ENCODE results near the gene BDKRB2.

The BDKRB2 gene

DNA sequence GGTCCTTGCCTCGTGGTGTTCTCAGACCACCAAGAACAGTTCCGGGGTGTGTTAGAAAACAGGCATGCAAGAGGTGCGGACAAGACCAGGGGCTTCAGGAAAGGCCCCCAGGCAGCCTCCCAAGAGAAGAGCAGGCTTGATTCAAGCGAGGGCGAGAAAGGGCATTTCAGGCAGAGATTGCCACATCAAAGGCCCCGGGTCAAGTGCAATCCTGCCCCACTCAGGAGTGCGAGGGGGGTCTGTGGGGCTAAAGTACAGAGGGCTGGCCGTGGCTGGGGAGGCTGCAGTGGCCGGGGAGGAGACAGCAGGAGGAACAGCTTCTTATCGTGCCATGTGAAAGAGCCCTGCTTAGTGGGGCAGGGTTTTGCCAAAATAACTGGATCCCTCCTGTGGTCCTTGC, 2.7 kb upstream of the BDKRB2 start:
- no peak for DNase-seq

DNA sequence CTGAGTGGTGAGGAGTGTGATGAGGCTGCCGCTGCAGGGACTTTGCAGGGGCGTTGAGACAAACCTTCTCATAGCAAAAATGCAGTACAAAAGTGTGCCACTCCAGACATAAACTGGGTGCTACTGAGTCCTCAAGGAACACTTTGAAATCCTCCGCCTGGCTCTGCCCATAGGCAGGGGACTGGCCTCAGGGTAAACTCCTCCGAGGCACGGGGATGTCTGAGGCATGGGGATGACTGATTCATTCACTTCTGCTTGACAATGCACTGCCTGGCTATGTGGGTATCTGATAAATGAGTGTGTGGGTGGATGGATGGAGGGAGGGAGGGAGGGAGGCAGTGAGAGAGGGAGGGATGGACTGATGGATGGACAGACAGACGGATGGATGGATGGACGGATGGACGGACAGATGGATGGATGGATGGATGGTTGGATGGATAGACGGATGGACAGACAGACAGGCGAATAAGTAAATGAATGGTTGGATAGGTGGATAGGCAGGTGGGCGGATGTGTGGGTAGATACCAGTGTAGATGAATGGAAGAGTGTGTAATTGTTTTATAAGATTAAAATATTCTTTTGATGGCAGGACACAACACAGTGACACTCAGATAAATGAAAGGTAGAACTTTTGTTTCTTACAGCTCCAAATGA, 2.1 kb upstream of the BDKRB2 start:
- no peak for DNase-seq

DNA sequence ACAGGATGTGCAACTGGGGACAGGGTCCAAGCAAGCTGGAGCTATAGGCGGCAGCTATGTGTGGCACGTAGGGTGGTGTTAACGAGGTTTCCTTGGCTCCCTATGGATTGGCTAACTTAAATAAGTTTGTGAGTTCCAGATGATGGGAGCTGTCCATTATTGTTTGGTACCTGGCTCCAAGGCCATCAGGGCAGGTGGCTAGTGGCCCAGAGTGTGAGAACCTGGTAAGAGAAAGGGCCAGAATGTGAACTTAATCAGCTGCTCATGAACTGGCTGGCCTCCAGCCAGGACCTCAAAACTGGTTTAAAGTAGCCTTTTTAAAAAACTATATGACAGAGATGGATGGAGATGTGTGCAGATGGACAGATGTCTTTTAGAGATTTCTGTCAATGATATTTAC, 1.5 kb upstream of the BDKRB2 start:
- DNase-seq: no peak

DNA sequence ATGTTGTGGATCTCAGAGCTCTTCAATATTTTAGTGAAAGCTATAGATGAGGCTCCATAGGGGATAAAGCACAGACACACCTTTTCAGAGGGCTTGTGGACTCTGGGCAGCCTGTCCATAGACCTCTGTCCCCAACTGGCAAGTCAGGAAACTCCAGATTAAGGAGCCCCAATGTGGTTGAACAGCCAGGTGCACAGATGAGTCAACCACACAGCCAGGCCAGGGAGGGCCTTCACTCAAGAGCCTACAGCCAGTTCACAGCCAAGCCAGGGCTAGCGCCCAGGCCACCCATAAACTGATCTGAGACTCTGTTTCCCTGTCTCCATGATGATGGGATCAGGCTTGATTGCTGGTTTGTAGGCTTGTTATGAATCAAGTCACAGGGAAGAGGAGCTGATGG, 1.0 kb upstream of the BDKRB2 start:
- DNase-seq: no peak

DNA sequence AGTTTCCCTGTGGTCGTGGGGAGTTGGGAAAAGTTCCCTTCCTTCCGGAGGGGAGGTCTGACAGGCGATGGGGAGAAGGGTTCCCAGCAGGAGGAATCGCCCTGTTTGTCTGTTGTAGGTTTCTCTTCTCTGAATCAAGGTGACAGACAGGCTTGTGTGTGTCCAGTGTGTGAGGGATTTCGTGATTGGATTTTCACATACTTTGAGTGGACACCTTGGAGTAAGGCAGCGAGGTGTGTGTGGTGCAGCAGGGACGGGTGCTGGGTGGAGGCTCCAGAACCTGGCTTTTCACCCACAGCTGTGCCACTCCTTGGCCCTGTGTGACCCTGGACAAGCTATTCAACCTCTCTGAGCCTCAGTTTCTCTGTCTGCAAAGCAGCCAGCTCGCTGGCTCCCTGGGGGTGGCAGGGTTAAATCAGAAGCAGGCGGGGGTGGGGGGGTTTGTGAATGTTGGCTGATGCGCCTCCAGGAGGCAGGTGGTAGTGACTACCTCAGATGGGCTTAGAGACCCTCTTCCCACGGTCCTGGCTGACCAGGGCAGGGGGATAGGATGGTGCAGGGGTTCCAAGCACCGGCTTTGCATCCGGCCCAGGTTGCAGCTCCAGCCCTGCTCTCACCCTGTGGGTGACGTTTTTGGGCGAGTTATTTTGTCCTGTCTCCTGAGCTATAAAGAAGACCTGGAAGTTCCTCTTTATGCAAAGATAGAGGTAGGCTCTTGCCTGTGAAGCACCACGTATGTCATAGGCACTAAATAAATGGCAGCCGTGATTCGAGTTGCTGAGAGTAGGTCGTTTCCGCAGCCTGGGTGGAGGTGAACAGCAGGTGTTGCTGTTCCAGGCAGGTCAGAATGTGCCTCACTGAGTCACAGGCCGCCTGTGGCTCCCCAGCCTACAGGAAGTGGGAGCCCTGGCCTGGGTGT, 679 bp downstream of the BDKRB2 start:
- no peak for DNase-seq

DNA sequence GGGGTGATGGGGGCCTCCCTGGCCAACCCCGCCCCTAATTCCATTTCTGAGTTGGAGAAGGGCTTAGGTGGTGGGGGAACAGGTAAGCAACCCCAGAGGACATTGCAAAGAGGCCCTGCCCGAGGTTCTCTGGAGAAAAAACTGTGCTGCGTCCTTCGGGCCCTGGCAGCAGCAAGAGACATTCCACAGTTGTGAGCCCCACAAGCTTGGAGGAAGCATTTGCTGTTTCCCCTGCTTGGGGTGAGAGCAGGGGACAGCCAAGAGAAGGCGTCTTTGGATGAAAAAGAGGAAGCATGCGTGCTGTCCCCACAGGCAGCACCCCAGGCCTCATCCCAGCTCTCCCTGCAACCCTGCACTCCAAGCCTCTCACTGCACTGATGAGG, 1.3 kb downstream of the BDKRB2 start:
- no peak for DNase-seq

DNA sequence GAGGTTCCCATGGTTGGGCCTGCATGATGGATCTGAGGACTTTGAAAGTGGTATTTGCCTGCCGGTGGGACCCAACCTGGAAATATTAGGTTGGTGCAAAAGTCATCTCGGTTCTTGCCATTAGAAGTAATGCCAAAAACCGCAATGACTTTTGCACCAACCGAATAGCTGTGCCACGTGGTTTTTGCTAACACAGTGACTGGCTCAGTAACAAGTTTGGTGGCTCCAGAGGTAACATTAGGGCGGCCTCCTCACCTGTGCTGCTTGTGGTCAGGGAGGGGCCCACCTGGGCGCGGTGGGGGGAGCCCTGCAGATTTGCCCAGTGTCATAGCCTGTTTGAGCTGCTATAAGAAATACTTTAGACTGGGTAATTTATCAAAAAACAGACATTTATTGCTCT, 1.8 kb downstream of the BDKRB2 start:
- DNase-seq: no peak

DNA sequence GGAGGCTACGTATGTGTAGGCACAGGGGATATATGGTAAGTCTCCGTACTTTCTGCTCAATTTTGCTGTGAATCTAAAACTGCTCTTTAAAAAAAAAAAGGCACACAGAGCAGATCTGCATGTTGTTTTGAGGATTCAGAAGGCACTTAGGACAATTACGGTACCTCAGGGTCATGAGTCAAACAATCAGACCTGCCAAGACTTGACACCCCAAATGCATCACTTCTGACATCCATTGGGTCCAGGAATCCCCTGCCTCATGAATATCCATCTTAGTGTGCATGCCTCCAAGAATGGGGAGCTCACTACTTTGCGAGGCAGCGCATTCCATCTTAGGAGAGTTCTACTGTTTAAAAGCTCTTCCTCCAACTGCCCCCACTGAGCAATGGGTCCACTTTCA, 3.0 kb downstream of the BDKRB2 start:
- no peak for DNase-seq

DNA sequence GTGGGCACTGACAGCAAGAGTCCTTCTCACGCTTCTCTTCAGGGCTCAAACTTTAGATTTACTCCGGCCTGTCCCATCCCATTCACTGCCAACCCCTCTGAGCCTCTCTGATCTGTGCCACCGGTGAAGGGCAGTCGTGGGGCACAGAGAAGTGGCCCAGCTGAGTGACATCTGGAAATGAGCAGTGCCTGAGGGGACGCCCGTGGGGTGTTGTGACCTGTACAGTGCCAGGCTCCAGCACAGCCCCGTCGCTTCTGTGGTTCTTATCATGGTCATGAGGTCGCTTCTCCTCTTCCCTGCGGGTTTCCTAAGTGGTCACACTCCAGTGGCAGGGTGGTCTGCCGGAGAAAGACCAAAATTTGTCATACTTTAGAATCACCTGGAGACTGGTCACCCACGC, 4.1 kb downstream of the BDKRB2 start:
- no peak for DNase-seq

DNA sequence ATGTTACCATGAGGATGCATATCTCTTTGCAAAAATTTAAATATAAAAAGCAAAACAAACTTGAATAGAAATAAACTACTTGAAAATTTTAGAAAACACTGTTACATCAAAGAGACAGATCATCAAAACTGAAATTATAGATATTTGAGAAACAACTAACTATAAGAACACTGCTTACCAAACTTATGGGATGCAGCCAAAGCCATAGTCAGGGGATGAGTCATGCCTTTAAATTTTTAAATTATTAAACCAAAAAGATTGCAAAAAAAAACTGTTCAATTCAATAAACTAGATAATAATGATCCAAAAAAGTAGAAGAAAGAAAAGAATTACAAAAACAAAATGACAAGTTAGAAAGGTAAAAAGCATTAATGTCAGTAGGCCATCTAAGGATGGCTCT, 7.5 kb downstream of the BDKRB2 start:
- DNase-seq: no peak

DNA sequence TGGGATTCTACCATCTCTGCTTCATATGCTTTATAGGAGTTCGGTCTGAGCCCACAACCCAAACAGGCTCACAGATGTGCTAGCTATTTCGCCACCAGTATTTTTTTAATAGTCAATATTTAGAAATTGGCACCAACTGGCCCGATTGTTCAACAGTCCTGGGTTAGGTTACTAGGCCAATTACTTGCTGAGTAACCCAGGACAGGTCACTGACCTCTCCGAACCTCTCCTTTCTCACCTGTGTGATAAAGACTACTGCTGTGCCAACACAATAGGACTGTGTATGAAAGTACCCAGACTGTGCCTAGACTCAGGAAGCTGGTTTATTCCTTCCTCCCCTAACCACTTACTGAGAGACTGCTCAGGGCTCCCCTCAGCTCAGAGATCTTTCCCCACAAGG, 8.3 kb downstream of the BDKRB2 start:
- no peak for DNase-seq

DNA sequence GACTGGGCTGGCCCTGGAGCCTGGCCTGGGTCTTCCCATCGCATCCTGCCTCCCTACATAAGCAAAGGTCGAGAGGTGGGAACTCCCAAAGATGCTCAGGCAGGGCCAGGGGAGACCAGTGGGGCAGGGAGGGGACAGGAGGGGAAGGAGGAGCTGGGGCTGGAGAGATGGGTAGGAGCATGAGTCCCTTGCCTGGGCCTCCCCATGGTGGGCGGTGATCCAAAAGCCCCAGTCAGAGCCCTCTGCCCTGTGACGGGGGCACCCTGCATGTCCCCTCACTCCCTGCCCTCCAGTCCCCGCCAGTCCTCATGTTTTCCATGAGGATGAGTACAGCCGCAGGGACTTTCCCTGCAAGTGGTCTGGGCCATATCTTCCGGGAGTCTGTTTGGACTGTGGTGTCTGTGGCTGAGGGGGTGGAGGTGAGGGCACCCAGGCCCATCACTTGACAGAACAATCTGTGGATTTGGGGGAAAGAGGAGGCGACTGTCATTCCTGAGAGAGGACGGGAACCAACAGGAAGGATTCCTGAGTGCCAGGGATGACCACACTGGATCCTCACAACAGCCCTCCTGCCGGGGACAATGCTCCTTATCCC, 9.3 kb downstream of the BDKRB2 start:
- no peak for DNase-seq

DNA sequence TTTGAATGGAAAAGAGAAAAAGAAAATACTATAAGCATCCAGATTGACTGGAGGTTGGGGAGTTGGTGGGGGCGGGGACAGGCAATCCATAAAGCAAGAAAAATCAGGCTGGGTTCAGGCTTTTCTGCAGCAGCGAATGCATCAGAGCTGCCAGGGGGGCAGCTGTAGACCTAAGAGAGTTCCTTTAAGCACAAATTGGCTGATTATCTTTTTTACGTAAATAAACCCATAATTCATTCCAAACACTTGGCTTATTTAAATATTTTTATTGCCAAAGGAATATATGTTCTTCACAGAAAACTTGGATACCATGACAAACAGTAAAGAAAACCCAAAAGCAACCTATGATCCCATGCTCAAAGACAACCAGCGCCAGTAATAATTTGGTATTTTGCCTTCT, 10.2 kb downstream of the BDKRB2 start:
- DNase-seq: no peak

DNA sequence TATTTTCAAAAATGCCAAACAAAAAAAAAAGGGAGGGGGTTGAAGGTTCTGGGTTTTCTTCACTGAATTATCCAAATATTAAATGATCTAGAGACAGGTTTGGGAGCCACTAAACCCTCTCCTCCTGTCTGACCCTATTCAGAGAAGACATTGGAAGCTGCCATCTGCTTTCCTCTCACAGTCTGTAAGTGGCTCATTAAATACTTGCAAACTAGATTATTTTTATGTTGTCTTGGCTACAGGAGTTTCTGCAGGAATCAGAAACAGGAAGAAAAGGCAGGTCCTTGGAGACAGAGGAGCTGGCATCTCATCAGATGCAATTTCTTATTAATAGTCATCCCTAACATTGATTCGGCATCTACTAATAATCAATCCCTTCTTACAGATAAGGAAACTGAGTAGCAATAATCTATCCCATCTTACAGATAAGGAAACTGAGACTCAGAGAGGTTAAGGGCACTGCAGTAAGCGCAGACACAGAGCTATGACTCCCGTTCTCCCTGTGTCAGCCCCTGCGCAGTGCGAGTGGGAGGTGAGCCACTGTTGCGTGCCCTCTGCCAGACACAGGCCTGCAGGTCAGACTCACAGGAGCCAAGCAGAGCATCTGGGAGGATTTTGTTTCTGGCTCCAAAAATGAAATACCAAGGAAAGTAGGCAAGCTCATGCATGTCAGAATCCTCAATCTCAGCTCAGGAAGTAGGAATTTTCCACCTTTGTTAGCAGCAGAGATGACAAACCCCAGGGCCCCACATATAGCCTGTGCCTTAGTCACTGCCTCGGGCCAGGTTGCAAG, 11.0 kb downstream of the BDKRB2 start:
- DNase-seq: no peak

DNA sequence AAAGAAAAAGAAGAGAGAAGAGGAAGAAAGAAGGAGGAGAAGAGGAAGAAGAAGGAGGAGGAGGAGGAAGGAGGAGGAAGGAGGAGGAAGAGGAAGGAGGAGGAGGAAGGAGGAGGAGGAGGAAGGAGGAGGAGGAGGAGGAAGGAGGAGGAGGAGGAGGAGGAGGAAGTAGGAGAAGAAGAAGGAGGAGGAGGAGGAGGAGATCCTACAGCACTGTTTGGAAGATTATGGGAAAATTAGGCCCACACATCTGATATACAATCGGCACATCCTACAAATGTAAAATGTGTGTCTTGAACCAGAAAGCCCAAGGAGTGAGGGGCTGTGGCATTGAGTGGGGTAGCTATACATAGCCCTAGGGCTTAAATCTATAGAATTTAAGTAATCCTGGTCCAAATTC, 12.0 kb downstream of the BDKRB2 start:
- DNase-seq: no peak

DNA sequence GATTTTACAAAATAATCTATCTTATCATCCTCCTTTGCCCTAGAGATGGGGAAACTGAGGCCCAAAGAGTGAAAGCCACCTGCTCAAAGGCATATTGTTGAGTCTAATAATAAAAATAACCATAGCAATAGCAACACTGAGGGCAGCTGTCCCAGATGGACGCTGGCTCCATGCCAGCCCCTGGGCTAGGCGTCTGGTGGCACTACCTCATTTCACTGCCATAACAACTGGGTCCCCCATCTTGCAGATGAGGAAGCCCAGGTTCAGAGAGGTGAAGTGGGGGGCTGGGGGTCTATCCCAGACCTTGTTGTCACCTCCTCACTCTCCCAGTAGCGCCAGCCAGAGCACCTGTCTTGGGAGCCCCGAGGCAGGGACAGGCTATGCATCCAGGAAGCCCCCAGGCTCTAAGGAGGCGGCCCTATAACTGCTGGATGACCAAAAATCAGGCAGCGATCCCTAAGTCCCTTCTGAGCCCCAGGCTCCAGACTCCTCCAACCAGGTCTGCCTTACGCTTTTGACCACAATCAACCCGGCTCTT, 12.8 kb downstream of the BDKRB2 start:
- DNase-seq: no peak

DNA sequence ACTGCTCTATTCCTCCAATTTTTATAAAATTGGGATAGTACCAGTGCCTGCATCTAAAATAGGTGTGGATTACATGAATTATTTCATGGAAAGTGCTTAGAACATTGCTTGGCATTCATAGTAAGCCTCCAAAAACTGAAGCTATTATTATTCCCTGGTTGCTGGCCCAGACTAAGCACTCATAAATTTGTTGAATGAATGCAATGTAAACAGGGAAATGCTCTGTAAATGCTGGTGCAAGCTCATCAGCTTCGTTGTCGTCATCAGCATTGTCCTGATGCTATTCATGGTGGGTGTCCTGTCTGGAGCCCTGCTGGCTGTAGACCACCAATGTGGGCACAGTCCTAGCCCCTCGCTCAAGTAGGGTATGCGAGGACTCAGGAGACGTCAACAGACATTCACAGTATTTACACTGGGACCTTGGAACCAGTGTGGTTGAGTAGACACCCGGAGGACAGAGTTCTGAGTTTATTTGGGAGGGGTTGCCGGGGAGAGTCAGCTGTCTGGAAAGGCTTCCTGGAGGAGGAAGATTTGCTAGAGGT, 16.5 kb downstream of the BDKRB2 start:
- no peak for DNase-seq

DNA sequence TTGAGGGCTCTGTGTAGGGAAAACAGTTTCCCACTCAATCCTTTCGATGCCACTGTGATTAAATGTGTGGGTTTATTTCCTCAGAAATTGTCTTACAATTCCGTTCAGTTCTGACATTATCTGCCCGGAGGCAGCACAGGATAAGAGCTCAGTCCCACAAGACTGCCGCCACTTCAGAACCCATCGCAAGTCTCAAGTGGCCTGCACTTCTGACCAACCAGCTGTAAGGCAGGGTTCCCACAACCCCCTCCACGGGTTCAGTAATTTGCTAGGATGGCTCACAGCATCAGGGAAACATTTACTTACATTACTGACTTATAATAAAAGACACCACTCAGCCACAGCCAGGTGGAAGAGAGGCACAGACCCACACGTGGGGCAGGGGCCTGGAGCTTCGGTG, 17.2 kb downstream of the BDKRB2 start:
- no peak for DNase-seq

DNA sequence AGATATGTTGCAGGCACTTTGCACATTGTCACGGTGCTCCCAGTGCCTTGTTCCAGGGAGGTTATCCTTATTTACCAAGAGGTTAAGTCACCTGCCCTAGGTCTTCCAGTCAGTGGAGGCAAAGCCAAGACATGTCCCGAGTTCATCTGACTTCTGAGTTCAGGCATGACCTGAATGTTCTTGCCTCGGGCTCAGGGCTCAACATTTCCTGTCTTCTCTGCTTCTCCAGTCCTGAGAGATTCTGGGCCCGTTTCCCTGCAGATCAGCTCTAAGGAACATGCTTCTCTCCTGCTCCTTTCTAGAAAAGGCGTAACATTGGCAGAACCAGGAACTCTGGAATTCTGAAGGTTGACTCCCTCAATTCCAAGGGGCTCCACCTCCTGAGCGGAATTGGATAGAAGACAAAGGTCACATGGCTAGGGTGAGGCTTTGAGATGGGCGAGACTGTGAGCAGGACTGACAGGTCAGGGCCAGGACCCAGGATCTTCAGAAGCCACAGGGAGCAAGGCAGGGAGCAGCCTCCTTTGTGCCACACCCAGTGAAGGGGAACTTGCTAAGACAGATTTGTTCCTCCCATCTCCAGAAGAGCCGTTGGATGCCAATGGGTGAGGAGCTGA, 19.9 kb downstream of the BDKRB2 start:
- no peak for DNase-seq

DNA sequence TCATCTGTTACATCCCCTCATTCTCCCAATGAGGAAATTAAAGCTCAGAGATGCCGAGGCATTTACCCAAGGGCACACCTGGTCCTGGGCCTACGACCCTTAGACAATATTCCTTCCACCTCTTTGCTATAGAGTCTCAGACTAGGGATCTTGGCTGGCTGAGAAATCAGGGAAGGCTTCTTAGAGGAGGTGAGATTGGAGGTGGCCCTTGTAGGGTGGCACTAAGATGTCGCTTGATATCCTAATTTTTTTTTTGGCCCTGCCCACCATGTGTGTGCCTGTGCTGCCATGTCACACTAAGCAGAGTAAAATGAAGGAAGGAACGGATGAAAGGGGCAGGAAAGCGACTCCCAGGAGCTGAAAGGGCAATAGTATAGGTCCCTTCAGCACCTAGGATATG, 20.6 kb downstream of the BDKRB2 start:
- DNase-seq: no peak

DNA sequence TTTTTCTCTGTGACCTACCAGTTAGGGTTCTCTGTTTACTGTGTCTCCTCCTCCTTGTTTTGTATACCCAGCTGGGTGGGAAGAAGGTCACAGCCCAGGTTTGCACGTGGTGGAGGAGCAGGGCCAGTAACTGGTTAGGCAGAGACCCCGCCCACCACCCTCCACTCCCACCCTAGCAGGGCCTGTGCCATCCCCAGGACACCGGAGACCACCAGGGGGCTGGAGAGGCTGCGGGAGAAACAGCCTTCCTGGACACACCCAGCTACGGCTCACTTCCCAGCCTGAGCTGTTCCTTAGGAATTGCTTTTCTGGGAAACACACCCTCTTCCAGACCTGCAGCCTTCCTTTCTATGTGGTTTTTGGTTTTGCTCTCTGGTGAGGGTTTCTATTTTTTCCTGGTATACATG, 21.1 kb downstream of the BDKRB2 start:
- no peak for DNase-seq

DNA sequence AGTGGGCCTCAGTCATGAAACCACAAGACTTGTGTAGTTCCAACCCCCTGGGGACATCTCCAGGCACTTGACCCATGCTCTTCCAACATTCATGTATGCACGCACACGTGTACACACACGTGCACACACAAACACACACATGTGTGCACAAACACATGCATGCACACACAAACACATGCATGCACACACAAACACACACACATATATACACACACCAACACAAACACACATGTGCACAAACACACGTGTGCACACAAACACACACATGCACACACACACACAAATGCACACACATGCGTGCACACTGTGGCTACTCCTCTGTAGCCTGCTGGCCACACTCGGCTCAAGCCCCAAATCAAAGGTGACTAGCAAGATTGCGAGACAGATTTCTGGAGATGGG, 22.8 kb downstream of the BDKRB2 start:
- DNase-seq: no peak
